ENCODE results near the gene GNG7. TPM values are rescaled to one million over a fixed set of nuclear protein-coding genes. Genes with fewer than 3 reads are reported as not detected.
A peak's percentile ranks its signal among the peaks of the same experiment; 100 is the strongest.
"Not testable (repeated sequence)": the region's sequence is repeated elsewhere in the genome, so short reads cannot be mapped to it uniquely, and the experiment has no call there.

GNG7 gene
- total RNA-seq, 1 donor from 2014 or later: 11.3 TPM

DNA sequence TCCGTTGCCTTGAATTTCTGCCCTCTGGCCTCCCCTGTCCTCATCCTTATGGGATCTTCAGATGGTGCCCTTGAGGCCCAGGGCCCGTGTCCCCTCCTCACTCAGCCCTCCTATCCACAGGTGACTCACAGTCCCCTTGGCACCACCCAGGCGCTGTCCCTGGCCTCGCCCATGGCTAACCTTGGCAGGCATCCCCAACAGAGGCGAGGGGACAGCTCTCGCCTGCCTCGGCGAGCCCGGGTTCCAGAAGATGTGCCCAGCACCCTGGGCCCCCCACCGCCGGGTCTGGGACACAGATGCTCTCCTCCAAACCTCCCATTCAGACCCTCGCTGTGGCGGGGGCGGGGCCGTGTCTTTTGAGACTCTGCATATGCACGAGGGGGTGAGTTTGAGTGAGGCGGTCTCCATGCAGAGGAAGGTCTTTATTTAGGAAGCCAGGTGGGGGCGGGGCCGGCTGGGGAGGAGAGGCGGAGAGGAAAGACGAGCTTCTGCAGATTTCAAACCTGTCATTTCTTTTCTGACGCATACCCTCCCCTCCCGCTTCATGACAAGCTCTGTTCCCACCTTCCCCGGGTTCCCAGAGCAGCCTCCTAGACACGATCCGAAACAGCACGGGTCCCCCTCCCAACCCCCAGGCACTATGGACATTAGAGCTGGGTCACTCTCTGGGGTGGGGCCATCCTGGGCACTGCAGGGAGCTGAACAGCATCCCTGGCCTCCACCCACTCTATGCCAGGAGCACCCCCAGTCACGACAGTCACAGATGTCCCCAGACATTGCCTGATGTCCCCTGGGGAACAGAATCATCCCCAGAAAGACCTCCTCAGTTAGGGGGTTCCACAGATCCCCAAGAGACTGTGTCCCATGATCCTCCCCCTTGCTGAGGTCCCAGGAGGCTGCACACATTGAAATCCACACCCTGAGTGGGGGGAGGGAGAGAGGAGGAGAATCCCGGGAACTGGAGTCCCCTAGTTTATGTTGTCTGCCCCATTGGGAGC lies 48.5 kb downstream of the GNG7 start:
- Mint-ChIP-seq H3K36me3 (ENCODE audit: insufficient read depth) (no peaks in the 10 kb centered on the region), H3K4me3 (ENCODE audit: low read depth) (no peak overlapping the region), H3K4me1 (ENCODE audit: low read depth) (peaks cover 4% of the 10 kb centered on the region), H3K27ac (no peak overlapping the region), H3K9me3 (ENCODE audit: low read depth) (no peaks in the 10 kb centered on the region), H3K27me3 (no peaks in the 10 kb centered on the region)
- TF ChIP-seq, protein P1, sequence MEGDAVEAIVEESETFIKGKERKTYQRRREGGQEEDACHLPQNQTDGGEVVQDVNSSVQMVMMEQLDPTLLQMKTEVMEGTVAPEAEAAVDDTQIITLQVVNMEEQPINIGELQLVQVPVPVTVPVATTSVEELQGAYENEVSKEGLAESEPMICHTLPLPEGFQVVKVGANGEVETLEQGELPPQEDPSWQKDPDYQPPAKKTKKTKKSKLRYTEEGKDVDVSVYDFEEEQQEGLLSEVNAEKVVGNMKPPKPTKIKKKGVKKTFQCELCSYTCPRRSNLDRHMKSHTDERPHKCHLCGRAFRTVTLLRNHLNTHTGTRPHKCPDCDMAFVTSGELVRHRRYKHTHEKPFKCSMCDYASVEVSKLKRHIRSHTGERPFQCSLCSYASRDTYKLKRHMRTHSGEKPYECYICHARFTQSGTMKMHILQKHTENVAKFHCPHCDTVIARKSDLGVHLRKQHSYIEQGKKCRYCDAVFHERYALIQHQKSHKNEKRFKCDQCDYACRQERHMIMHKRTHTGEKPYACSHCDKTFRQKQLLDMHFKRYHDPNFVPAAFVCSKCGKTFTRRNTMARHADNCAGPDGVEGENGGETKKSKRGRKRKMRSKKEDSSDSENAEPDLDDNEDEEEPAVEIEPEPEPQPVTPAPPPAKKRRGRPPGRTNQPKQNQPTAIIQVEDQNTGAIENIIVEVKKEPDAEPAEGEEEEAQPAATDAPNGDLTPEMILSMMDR (IDR thresholded peaks at IDR 0.05; ENCODE audit: unreplicated experiment): no peak
- DNase-seq (ENCODE audit: low spot score, unreplicated experiment): no peak

DNA sequence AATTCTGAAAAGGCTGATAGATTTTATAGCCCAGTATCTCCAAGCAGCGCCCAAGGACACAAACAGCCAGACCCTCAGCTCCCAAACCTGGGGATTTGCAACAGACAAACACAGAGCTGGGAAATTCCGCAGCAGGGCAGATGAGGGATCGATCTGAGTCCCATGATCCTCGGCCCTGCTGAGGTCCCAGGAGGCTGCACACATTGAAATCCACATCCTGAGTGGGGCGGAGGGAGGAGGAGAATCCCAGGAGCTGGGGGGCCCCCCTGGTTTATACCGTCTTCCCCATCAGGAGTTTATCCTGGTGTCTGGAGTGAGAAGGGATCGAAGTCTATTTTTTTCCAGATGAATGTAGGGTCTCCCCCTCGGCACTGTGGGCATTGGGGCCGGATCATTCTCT lies 49.3 kb downstream of the GNG7 start:
- H3K36me3 Mint-ChIP-seq (ENCODE audit: insufficient read depth): no peaks in the 10 kb centered on the region
- H3K27ac Mint-ChIP-seq: peak overlapping the region; percentile 52
- TF ChIP-seq, protein P1 (IDR thresholded peaks at IDR 0.05; ENCODE audit: unreplicated experiment): no peak
- no peak overlapping the region for H3K4me3 Mint-ChIP-seq (ENCODE audit: low read depth)
- H3K9me3 Mint-ChIP-seq (ENCODE audit: low read depth): no peaks in the 10 kb centered on the region
- H3K27me3 Mint-ChIP-seq: no peaks in the 10 kb centered on the region
- DNase-seq (ENCODE audit: low spot score, unreplicated experiment): no peak
- H3K4me1 Mint-ChIP-seq (ENCODE audit: low read depth): peaks cover 4% of the 10 kb centered on the region

DNA sequence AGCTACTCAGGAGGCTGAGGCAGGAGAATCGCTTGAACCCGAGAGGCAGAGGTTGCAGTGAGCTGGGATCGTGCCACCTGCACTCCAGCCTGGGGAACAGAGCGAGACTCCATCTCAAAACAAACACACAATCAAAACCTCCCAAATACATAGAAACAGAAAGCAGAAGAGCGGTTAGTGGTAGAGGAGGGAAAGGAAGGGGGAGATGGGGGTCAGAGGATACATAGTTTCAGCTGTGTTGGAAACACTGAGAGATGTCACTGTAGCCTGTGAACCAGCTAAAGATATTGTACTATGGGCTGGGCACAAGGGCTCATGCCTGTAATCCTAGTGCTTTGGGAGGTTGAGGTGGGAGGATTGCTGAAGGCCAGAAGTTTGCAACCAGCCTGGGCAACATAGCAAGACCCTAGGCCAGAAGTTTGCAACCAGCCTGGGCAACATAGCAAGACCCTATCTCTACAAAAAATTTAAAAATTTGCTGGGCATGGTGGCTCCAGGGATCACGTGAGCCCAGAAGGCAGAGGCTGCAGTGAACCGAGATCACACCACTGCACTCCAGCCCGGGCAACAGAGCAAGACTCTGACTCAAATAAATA lies 49.9 kb downstream of the GNG7 start:
- Mint-ChIP-seq H3K36me3 (ENCODE audit: insufficient read depth) (no peaks in the 10 kb centered on the region), H3K9me3 (ENCODE audit: low read depth) (no peaks in the 10 kb centered on the region), H3K27ac (peak overlapping the region; percentile 76), H3K27me3 (no peaks in the 10 kb centered on the region), H3K4me3 (ENCODE audit: low read depth) (no peak overlapping the region), H3K4me1 (ENCODE audit: low read depth) (peaks cover 4% of the 10 kb centered on the region)
- DNase-seq (ENCODE audit: low spot score, unreplicated experiment): no peak
- TF ChIP-seq, protein P1 (IDR thresholded peaks at IDR 0.05; ENCODE audit: unreplicated experiment): no peak

DNA sequence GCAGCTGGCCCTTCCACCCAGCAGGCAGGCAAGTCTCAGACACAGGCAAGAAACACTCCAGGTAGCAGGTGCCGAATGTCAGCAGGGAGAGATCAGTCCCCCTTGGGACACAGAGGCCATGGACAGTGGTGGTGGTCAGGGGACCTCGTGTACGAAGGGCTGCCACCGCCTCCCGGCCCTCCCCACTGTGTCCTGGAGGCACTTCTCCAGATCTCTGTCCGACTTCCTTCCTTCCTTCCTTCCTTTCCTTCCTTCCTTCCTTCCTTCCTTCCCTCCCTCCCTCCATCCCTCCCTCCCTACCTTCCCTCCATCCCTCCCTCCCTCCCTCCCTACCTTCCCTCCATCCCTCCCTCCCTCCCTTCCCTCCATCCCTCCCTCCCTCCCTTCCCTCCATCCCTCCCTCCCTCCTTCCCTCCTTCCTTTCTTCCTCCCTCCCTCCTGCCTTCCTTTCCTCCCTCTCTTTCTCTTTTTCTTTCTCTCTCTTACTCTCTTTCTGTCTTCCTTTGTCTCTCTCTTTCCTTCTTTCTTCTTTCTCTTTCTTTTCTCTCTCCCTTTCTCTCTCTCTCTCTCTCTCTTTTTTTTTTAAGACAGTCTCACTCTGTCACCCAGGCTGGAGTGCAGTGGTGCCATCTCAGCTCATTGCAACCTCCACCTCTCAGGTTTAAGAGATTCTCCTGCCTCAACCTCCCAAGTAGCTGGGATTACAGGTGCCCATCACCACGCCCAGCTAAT lies 51.3 kb downstream of the GNG7 start:
- DNase-seq (ENCODE audit: low spot score, unreplicated experiment); H3K4me3 Mint-ChIP-seq (ENCODE audit: low read depth); H3K36me3 Mint-ChIP-seq (ENCODE audit: insufficient read depth); H3K27me3 Mint-ChIP-seq; H3K27ac Mint-ChIP-seq; H3K9me3 Mint-ChIP-seq (ENCODE audit: low read depth); H3K4me1 Mint-ChIP-seq (ENCODE audit: low read depth): not testable (repeated sequence)

DNA sequence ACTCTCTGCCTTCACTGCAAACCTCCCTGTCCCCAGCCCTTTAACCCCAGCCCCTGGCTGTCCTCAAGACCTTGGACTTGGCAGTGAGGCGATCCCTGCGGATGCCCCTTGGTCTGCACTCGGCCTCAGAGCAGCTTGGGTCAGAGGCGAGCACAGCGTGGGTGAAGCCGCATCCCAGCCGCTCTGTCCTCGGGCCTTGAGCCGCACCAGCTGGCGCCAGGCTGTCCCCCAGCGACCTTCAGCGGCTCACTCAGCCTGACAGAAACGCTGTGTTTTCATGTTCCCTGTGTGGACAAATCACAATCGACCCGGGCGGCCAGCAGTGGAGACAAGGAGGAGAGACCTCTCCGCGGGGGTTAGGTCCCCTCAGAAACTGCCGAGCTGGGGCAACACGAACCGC lies 52.0 kb downstream of the GNG7 start:
- Mint-ChIP-seq H3K4me3 (ENCODE audit: low read depth) (no peak overlapping the region), H3K9me3 (ENCODE audit: low read depth) (no peaks in the 10 kb centered on the region), H3K27me3 (no peaks in the 10 kb centered on the region), H3K4me1 (ENCODE audit: low read depth) (peaks cover 4% of the 10 kb centered on the region), H3K27ac (no peak overlapping the region), H3K36me3 (ENCODE audit: insufficient read depth) (no peaks in the 10 kb centered on the region)
- no peak for DNase-seq (ENCODE audit: low spot score, unreplicated experiment)
- TF ChIP-seq, protein P1 (IDR thresholded peaks at IDR 0.05; ENCODE audit: unreplicated experiment): no peak
